PC-9 (cell line): Measurements from ENCODE around the gene NTM. TPM values are rescaled to one million over a fixed set of nuclear protein-coding genes. Genes with fewer than 3 reads are reported as not detected.
A peak's percentile ranks its signal among the peaks of the same experiment; 100 is the strongest.

Experiments
- BruUV-seq: library from RNA; stranded (reverse); fragments of 400-500 nt; replicated peaks from 2 replicates; lab custom pipeline; 2021; lab: Mats Ljungman, UMichigan
- CTCF ChIA-PET: fragments of 300-600 bp; sonication (Branson Sonifier 250); formaldehyde crosslinking; loops from one replicate; lab custom pipeline; 2022; ENCODE audit warnings: antibody characterized with exemption; lab: Charles Lee
- POLR2A ChIA-PET: fragments of 300-600 bp; sonication (Branson Sonifier 250); formaldehyde crosslinking; loops from one replicate; lab custom pipeline; 2022; ENCODE audit warnings: antibody characterized with exemption; ENCODE audit not compliant: unreplicated experiment; lab: Charles Lee
- DNase-seq, 2 experiments: peaks; one replicate each; pipeline versions ENCODE4 v3.0.0 to v3.0.0-alpha.2; 2015 to 2022; ENCODE audit warnings: mixed read lengths in 1 of 2
- H2AFZ ChIP-seq: fragments of 200-600 bp; sonication (generic); 2 replicates; pipeline ENCODE4 v1.8.1; 2017; ENCODE audit warnings: antibody characterized with exemption
- H3F3A ChIP-seq: fragments of 200-600 bp; sonication (generic); 2 replicates; pipeline ENCODE4 v1.8.1; 2017; ENCODE audit warnings: antibody characterized with exemption, mild to moderate bottlenecking, low read depth; ENCODE audit not compliant: insufficient read depth
- H3K27ac ChIP-seq: fragments of 200-600 bp; sonication (generic); 2 replicates; pipeline ENCODE4 v1.6.1; 2016; ENCODE audit warnings: mixed run types
- H3K27me3 ChIP-seq: fragments of 200-600 bp; sonication (generic); 2 replicates; pipeline ENCODE4 v1.6.1; 2016; ENCODE audit warnings: low read depth, mixed run types; ENCODE audit not compliant: insufficient read depth
- H3K36me3 ChIP-seq: fragments of 200-600 bp; sonication (generic); 2 replicates; pipeline ENCODE4 v1.6.1; 2016; ENCODE audit warnings: low read depth, mixed run types
- H3K4me1 ChIP-seq: fragments of 200-600 bp; sonication (generic); replicated peaks from 2 replicates; pipeline ENCODE4 v1.6.1; 2016; ENCODE audit warnings: mixed run types; ENCODE audit not compliant: insufficient read depth
- H3K4me2 ChIP-seq: fragments of 200-600 bp; sonication (generic); 2 replicates; pipeline ENCODE4 v1.6.1; 2017; ENCODE audit warnings: mixed run types
- H3K4me3 ChIP-seq: fragments of 200-600 bp; sonication (generic); 2 replicates; pipeline ENCODE4 v1.6.1; 2016; ENCODE audit warnings: mixed run types
- H3K79me2 ChIP-seq: fragments of 200-600 bp; sonication (generic); 2 replicates; pipeline ENCODE4 v1.6.1; 2017; ENCODE audit warnings: low read depth, mixed run types
- H3K9me2 ChIP-seq: fragments of 200-600 bp; sonication (generic); 2 replicates; pipeline ENCODE4 v1.8.1; 2017; ENCODE audit warnings: mild to moderate bottlenecking; ENCODE audit not compliant: insufficient read depth
- H3K9me3 ChIP-seq: fragments of 200-600 bp; sonication (generic); 2 replicates; pipeline ENCODE4 v1.8.1; 2016; ENCODE audit warnings: low read depth; ENCODE audit not compliant: insufficient read depth
- H4K20me1 ChIP-seq: fragments of 200-600 bp; sonication (generic); 2 replicates; pipeline ENCODE4 v1.8.1; 2017; ENCODE audit not compliant: insufficient read depth
- EZH2 ChIP-seq: fragments of 200-600 bp; sonication (generic); IDR thresholded peaks from 2 replicates; pipeline ENCODE4 v1.8.0; 2017; ENCODE audit warnings: antibody characterized with exemption, low read depth
- intact Hi-C: fragments of 100-400 bp; cut with micrococcal nuclease; formaldehyde crosslinking; loops from one replicate; pipeline ENCODE4 v1.10.0; 2022; ENCODE audit not compliant: unreplicated experiment
- total RNA-seq: library from RNA; stranded (reverse); gene quantifications from 2 replicates; pipeline ENCODE4 v1.2.3, GENCODE V29; 2021
- TF ChIP-seq, protein P1 (sequence below): fragments of 200-600 bp; sonication (generic); conservative IDR thresholded peaks from 2 replicates; pipeline ENCODE4 v1.6.1; 2017; ENCODE audit warnings: mixed run types, antibody characterized with exemption, mild to moderate bottlenecking, moderate library complexity

NTM gene
- total RNA-seq, 1 experiment from 2014 or later: not detected

DNA sequence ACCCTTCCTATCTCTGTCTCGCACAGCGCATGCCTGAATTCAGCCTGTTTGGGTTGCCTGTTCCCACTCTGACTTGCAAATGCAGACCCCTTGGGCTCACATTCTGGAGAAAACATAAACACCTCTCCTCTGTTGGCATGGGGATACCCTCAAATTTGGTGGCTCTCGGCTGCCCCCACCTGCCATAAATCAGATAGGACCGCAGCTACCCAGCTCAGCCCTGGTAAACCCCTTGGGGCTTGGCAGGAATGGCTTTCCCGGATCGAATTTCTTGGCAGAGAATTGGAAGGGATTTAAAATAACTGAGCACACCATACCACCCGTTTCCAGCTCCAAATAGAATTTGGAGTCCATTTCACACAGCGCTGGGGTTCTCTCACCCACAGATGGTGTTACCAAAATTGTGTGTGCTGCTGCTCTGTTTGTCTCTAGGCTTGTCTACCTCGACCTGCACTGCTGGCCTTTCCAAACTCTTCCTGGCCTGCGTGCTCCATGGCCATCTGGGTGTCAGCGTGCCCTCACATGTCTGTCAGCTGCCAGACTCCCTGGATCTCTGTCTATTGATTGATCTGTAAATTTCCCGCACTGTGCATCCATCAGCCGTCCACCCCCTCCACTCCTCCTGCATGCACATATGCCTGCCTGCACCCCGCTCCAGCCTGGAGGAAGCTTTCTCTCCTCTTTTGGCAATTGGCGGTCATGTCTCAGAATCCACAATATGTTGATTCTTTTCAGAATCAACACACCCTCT lies 134.0 kb downstream of the NTM start:
- intact Hi-C loops: no loop called here
- ChIA-PET POLR2A (no interaction called here), CTCF (interaction anchor here (0.5 to 1.4 kb wide), 2 partner anchors 29 to 96 kb away, joined by 3 to 10 read pairs; no protein-coding TSS in a partner anchor)
- no TSS peak for BruUV-seq
- Histone ChIP-seq H3K4me2 (no peak overlapping the region), H3F3A (no peaks in the 10 kb centered on the region), H3K27me3 (no peaks in the 10 kb centered on the region), H2AFZ (no peak overlapping the region), H3K36me3 (no peaks in the 10 kb centered on the region), H3K4me1 (no peaks in the 10 kb centered on the region), H3K79me2 (no peaks in the 10 kb centered on the region), H4K20me1 (no peaks in the 10 kb centered on the region), H3K27ac (no peak overlapping the region), H3K4me3 (no peak overlapping the region), H3K9me2 (no peaks in the 10 kb centered on the region), H3K9me3 (no peaks in the 10 kb centered on the region)
- TF ChIP-seq, protein P1, sequence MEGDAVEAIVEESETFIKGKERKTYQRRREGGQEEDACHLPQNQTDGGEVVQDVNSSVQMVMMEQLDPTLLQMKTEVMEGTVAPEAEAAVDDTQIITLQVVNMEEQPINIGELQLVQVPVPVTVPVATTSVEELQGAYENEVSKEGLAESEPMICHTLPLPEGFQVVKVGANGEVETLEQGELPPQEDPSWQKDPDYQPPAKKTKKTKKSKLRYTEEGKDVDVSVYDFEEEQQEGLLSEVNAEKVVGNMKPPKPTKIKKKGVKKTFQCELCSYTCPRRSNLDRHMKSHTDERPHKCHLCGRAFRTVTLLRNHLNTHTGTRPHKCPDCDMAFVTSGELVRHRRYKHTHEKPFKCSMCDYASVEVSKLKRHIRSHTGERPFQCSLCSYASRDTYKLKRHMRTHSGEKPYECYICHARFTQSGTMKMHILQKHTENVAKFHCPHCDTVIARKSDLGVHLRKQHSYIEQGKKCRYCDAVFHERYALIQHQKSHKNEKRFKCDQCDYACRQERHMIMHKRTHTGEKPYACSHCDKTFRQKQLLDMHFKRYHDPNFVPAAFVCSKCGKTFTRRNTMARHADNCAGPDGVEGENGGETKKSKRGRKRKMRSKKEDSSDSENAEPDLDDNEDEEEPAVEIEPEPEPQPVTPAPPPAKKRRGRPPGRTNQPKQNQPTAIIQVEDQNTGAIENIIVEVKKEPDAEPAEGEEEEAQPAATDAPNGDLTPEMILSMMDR: 0 out of 2 replicates have a peak, but pooled peaks have one; percentile 18
- TF ChIP-seq EZH2: no peak
- peak in 1 of 2 experiments; percentile 32 for DNase-seq

DNA sequence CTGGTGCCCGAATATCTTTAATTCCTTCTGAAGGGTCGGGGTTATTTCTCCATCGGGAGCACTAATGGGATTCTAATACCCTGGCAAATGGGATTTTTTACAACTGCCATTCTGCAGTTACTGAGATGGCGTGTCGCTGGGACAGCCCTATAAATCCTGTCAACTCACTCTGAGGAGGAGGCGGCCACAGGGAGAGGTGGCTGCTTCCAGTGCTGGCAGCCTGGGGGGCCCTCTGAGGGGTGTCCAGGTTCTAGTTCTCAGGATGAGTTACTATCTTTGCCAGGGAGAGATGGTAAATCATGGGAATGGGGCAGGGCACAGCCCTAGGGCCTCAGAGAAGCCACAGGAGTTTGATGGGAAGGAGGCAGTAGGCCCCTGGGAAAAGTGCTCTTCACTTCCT lies 135.9 kb downstream of the NTM start:
- ChIA-PET POLR2A (no interaction called here), CTCF (no interaction called here)
- Histone ChIP-seq H3K27me3 (0 out of 2 replicates have a peak, but pooled peaks cover 3% of the 10 kb centered on the region), H3F3A (no peaks in the 10 kb centered on the region), H3K4me3 (no peak overlapping the region), H2AFZ (no peak overlapping the region), H3K4me1 (no peaks in the 10 kb centered on the region), H3K79me2 (no peaks in the 10 kb centered on the region), H3K9me3 (no peaks in the 10 kb centered on the region), H3K36me3 (no peaks in the 10 kb centered on the region), H3K9me2 (no peaks in the 10 kb centered on the region), H3K4me2 (no peak overlapping the region), H4K20me1 (no peaks in the 10 kb centered on the region), H3K27ac (no peak overlapping the region)
- BruUV-seq: no TSS peak
- TF ChIP-seq, protein P1: no peak
- TF ChIP-seq EZH2: no peak
- intact Hi-C loops: no loop called here
- no peak for DNase-seq

DNA sequence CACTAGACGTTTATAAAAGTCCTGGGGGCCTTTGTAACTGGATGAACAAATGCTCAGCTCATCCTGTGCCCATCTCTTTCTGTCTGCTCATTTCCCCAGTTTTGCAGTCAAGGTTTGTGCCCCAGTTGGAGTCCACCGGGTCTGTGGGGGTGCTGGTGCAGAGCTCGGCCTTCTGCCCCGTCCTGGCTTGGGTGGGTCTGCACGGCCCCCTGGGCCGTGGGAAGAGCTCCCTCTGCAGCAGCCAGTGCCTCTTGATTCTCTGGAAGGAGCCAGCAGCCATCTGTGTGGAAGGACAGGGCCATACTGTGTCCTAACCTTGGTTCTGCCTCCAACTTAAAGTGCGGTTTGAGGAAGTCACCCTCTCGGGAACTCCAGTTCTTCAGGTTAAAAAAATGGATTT lies 140.2 kb downstream of the NTM start:
- Histone ChIP-seq H4K20me1 (no peaks in the 10 kb centered on the region), H3F3A (no peaks in the 10 kb centered on the region), H3K36me3 (no peaks in the 10 kb centered on the region), H3K9me3 (no peaks in the 10 kb centered on the region), H3K27me3 (peaks cover 17% of the 10 kb centered on the region), H3K4me2 (no peak overlapping the region), H3K9me2 (no peaks in the 10 kb centered on the region), H3K27ac (no peak overlapping the region), H2AFZ (no peak overlapping the region), H3K4me1 (no peaks in the 10 kb centered on the region), H3K79me2 (no peaks in the 10 kb centered on the region), H3K4me3 (no peak overlapping the region)
- BruUV-seq: no TSS peak
- no peak for TF ChIP-seq EZH2
- TF ChIP-seq, protein P1: no peak
- ChIA-PET POLR2A (no interaction called here), CTCF (no interaction called here)
- intact Hi-C loops: loop anchor here (1.0 to 5.0 kb wide), 4 partner anchors 24 to 583 kb away; no protein-coding TSS in a partner anchor
- DNase-seq: no peak
